Panc1 (cell line): ENCODE results near the gene ADSS1. TPM values are rescaled to one million over a fixed set of nuclear protein-coding genes. Genes with fewer than 3 reads are reported as not detected.

ENCODE experiments used
- ATAC-seq: fragments of 200-7000 bp; cut with Tn5 transposase; 2 replicates; pipeline ENCODE4 v1.9.1; 2020; ENCODE audit warnings: mild to moderate bottlenecking, moderate library complexity
- BruUV-seq: library from RNA; stranded (reverse); fragments of 400-500 nt; replicated peaks from 2 replicates; lab custom pipeline; 2021; lab: Mats Ljungman, UMichigan
- CTCF ChIA-PET: fragments of 300-600 bp; sonication (Branson Sonifier 250); formaldehyde crosslinking; loops from one replicate; lab custom pipeline; 2022; ENCODE audit warnings: antibody characterized with exemption; lab: Charles Lee
- POLR2A ChIA-PET: fragments of 300-600 bp; sonication (Branson Sonifier 250); formaldehyde crosslinking; loops from one replicate; lab custom pipeline; 2022; ENCODE audit warnings: antibody characterized with exemption; lab: Charles Lee
- DNase-seq: peaks from one replicate; pipeline ENCODE4 v3.0.0-alpha.2; 2010; ENCODE audit warnings: low read depth, low spot score
- H3K27ac ChIP-seq: 2 replicates; pipeline ENCODE4 v1.5.1; 2011; ENCODE audit warnings: mild to moderate bottlenecking, low read length, inconsistent platforms
- H3K27me3 ChIP-seq: fragments of 200-500 bp; sonication (Bioruptor generic); 2 replicates; pipeline ENCODE4 v1.6.0; 2014; ENCODE audit warnings: low read length, inconsistent platforms; ENCODE audit not compliant: control insufficient read depth, insufficient read depth
- H3K36me3 ChIP-seq: fragments of 200-500 bp; sonication (Bioruptor generic); 2 replicates; pipeline ENCODE4 v1.5.1; 2014; ENCODE audit warnings: inconsistent platforms, mild to moderate bottlenecking, low read length, moderate library complexity; ENCODE audit not compliant: control insufficient read depth, insufficient read depth
- H3K4me1 ChIP-seq: 2 replicates; pipeline ENCODE4 v1.5.1; 2011; ENCODE audit warnings: inconsistent platforms, mild to moderate bottlenecking, low read length, moderate library complexity; ENCODE audit not compliant: control insufficient read depth, insufficient read depth
- H3K4me3 ChIP-seq, 2 experiments: 2 replicates each; pipeline ENCODE4 v1.5.1; 2011 to 2012; ENCODE audit warnings: low read depth in 2 of 2, low read length in 2 of 2, mild to moderate bottlenecking in 2 of 2, inconsistent platforms in 1 of 2, moderate library complexity in 1 of 2
- H3K9me3 ChIP-seq: fragments of 200-500 bp; sonication (Bioruptor generic); 2 replicates; pipeline ENCODE4 v1.5.1; 2014; ENCODE audit warnings: low read depth, mild to moderate bottlenecking, inconsistent platforms, low read length, moderate library complexity; ENCODE audit not compliant: control insufficient read depth, insufficient read depth
- POLR2AphosphoS5 ChIP-seq: IDR thresholded peaks from 2 replicates; pipeline ENCODE4 v1.6.1; 2012; ENCODE audit warnings: mild to moderate bottlenecking, low read depth, low read length, moderate library complexity
- SIN3A ChIP-seq: IDR thresholded peaks from 2 replicates; pipeline ENCODE4 v1.6.1; 2012; ENCODE audit warnings: low read depth, mild to moderate bottlenecking, low read length, moderate library complexity, borderline replicate concordance; ENCODE audit not compliant: insufficient read depth
- TCF7L2 ChIP-seq: IDR thresholded peaks from 2 replicates; pipeline ENCODE4 v1.6.1; 2011; ENCODE audit warnings: mild to moderate bottlenecking, low read depth, low read length, inconsistent platforms
- in situ Hi-C: cut with HindIII; loops from 2 replicates; pipeline ENCODE4 v1.10.0; 2016; ENCODE audit warnings: low sequenced_read_pairs, low pct_unique_long_range_greater_than_20kb
- intact Hi-C: fragments of 100-400 bp; cut with micrococcal nuclease; formaldehyde crosslinking; loops from one replicate; pipeline ENCODE4 v1.10.0; 2022; ENCODE audit not compliant: unreplicated experiment
- total RNA-seq: library from RNA; stranded (reverse); gene quantifications from one replicate; pipeline ENCODE4 v1.2.1, GENCODE V29; 2021; ENCODE audit not compliant: unreplicated experiment
- TF ChIP-seq, protein P1 (sequence below), 2 experiments: IDR thresholded peaks; 2 replicates each; pipeline ENCODE4 v1.6.1; 2011 to 2012; ENCODE audit warnings: low read depth in 2 of 2, control low read depth in 1 of 2, low read length in 1 of 2, mild to moderate bottlenecking in 1 of 2, moderate library complexity in 1 of 2; ENCODE audit not compliant: insufficient read depth in 1 of 2
- TF ChIP-seq, protein P2 (sequence below): fragments of 450-650 bp; IDR thresholded peaks from 2 replicates; pipeline ENCODE4 v1.5.1; 2017; ENCODE audit warnings: mild to moderate bottlenecking

Gene ADSS1
- total RNA-seq, 1 experiment from 2014 or later, result 9.4 TPM

DNA sequence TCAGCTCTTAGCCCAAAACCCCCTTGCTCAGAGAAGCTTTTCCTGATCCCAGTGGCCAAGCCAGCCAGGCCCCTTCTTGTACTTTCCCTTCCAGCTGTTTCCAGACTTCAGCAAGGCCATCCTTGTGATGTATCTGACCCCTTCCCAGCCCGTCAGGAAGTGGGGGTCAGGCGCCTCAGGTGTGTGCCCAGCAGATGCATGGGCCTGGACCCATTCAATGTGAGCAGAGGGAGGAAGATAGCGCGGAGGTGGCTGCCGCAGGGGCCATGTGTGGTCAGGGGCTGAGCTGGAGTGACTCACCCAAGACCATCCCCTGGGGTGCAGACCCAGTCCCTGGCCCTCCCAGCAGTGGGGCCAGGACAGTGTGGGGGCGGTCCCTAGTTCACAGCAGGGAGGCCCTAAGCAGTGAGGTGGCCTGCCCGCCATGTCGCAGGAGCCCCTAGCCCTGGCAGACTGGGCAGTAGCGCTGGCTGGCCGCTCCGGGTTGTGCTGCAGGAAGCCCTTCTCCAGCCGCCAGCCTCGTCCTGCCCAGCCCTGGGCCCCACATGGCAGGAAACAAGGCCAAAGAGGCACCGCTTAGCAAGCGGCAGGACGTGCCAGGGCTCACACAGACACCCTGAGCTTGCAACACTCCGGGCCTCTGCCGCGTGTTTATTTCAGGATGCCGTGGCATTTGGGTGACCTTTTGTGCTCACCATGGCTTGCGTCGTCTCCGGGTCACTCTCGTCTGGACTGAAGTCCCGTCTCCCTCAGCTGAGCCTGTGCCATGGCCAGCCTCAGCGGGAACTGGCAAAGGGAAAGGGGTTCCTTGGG lies 12.0 kb downstream of the ADSS1 start:
- Histone ChIP-seq H3K27me3 (no peaks in the 10 kb centered on the region), H3K27ac (no peak overlapping the region), H3K4me1 (no peaks in the 10 kb centered on the region), H3K36me3 (no peaks in the 10 kb centered on the region), H3K9me3 (no peaks in the 10 kb centered on the region), H3K4me3 (no peak overlapping the region)
- TF ChIP-seq TCF7L2, result no peak
- TF ChIP-seq, protein P1, sequence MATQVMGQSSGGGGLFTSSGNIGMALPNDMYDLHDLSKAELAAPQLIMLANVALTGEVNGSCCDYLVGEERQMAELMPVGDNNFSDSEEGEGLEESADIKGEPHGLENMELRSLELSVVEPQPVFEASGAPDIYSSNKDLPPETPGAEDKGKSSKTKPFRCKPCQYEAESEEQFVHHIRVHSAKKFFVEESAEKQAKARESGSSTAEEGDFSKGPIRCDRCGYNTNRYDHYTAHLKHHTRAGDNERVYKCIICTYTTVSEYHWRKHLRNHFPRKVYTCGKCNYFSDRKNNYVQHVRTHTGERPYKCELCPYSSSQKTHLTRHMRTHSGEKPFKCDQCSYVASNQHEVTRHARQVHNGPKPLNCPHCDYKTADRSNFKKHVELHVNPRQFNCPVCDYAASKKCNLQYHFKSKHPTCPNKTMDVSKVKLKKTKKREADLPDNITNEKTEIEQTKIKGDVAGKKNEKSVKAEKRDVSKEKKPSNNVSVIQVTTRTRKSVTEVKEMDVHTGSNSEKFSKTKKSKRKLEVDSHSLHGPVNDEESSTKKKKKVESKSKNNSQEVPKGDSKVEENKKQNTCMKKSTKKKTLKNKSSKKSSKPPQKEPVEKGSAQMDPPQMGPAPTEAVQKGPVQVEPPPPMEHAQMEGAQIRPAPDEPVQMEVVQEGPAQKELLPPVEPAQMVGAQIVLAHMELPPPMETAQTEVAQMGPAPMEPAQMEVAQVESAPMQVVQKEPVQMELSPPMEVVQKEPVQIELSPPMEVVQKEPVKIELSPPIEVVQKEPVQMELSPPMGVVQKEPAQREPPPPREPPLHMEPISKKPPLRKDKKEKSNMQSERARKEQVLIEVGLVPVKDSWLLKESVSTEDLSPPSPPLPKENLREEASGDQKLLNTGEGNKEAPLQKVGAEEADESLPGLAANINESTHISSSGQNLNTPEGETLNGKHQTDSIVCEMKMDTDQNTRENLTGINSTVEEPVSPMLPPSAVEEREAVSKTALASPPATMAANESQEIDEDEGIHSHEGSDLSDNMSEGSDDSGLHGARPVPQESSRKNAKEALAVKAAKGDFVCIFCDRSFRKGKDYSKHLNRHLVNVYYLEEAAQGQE (IDR thresholded peaks at IDR 0.05; ENCODE audit: insufficient read depth in 1 of 2, low read depth in 2 of 2, low read length in 1 of 2), result no peak
- in situ Hi-C loops (no loop called here), intact Hi-C loops (no loop called here)
- no TSS peak for BruUV-seq
- ChIA-PET POLR2A (no interaction called here), CTCF (no interaction called here)
- DNase-seq (no peak), ATAC-seq (no peak)

DNA sequence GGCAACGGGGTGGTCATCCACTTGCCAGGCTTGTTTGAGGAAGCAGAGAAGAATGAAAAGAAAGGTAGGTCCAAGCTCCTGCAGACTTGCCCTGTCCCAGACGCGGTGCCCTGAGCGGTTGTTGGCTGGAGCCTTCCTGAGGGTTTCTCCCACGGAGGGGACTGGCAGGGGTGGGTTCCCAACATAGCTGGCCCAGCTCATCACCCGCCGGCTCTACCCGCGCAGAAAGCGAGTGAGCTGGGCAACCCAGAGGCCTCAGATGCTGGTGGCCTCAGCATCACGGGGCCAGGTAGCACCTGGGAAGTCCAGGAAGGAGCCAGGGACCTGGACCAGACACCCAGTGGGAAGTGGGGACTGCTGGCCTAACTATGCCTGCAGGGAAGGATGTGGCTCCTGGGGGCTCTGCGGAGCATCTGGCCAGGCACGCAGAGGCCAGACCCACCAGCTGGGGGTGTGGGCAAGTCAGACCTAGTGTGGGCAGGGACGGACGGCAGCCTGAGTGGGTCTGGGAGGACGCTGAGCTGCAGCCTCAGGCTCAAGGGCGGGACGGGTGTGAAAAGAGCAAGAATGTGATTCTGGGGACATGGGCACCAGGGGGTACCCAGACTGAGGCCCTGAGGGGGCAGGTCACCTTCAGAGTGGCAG lies 14.5 kb downstream of the ADSS1 start:
- TF ChIP-seq, protein P1 (IDR thresholded peaks at IDR 0.05; ENCODE audit: insufficient read depth in 1 of 2, low read depth in 2 of 2, low read length in 1 of 2), result no peak

DNA sequence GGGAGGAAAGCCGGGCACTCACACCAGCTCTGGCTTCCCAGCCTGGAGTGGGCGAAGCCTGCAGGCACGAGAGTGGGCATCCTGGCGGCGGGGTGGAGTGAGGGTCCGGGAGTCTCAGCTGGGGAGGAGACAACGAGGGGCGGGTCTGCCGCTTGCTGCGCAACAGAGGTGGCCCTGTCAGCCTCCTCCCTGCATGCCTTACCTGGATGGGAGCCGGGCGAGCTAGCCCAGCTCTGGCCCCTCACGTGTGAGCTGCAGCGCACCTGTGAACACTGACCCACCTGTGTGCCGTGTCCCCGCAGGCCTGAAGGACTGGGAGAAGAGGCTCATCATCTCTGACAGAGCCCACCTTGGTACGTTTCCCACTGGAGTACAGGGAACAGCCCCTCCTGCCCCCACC lies 15.0 kb downstream of the ADSS1 start:
- no peaks in the 10 kb centered on the region for H3K4me1 ChIP-seq
- in situ Hi-C loops (no loop called here), intact Hi-C loops (no loop called here)
- no peaks in the 10 kb centered on the region for H3K27me3 ChIP-seq
- DNase-seq, result no peak
- no peak overlapping the region for H3K4me3 ChIP-seq
- BruUV-seq, result no TSS peak
- POLR2A ChIA-PET, result interaction anchor here (0.6 kb wide), 1 partner anchor 231 kb away, joined by 3 read pairs; no protein-coding TSS in a partner anchor
- no peak overlapping the region for H3K27ac ChIP-seq
- ATAC-seq, result no peak
- CTCF ChIA-PET, result no interaction called here
- no peaks in the 10 kb centered on the region for H3K36me3 ChIP-seq
- H3K9me3 ChIP-seq, result no peaks in the 10 kb centered on the region
- TF ChIP-seq TCF7L2, result no peak
- TF ChIP-seq SIN3A, result no peak
- TF ChIP-seq, protein P1 (IDR thresholded peaks at IDR 0.05; ENCODE audit: insufficient read depth in 1 of 2, low read depth in 2 of 2, low read length in 1 of 2), result no peak
- TF ChIP-seq POLR2AphosphoS5, result no peak
- TF ChIP-seq, protein P2, sequence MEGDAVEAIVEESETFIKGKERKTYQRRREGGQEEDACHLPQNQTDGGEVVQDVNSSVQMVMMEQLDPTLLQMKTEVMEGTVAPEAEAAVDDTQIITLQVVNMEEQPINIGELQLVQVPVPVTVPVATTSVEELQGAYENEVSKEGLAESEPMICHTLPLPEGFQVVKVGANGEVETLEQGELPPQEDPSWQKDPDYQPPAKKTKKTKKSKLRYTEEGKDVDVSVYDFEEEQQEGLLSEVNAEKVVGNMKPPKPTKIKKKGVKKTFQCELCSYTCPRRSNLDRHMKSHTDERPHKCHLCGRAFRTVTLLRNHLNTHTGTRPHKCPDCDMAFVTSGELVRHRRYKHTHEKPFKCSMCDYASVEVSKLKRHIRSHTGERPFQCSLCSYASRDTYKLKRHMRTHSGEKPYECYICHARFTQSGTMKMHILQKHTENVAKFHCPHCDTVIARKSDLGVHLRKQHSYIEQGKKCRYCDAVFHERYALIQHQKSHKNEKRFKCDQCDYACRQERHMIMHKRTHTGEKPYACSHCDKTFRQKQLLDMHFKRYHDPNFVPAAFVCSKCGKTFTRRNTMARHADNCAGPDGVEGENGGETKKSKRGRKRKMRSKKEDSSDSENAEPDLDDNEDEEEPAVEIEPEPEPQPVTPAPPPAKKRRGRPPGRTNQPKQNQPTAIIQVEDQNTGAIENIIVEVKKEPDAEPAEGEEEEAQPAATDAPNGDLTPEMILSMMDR, result no peak

More for the DNA sequence above, 14.5 kb downstream of the ADSS1 start:
- no peaks in the 10 kb centered on the region for H3K36me3 ChIP-seq
- H3K9me3 ChIP-seq, result no peaks in the 10 kb centered on the region
- H3K4me1 ChIP-seq, result no peaks in the 10 kb centered on the region
- in situ Hi-C loops, result no loop called here
- intact Hi-C loops, result no loop called here
- ATAC-seq (no peak), DNase-seq (no peak)
- CTCF ChIA-PET, result no interaction called here
- no peak overlapping the region for H3K27ac ChIP-seq
- BruUV-seq, result no TSS peak
- POLR2A ChIA-PET, result interaction anchor here (0.6 kb wide), 1 partner anchor 232 kb away, joined by 3 read pairs; no protein-coding TSS in a partner anchor
- no peaks in the 10 kb centered on the region for H3K27me3 ChIP-seq
- no peak overlapping the region for H3K4me3 ChIP-seq
